ENCODE data around the gene CLPTM1.

GRCh38 chr19:45040059-45040771 is 85.0 kb downstream of the CLPTM1 start:
- TF ChIP-seq POLR2A (IDR thresholded peaks at IDR 0.05), result no peak
- TF ChIP-seq, protein P1, sequence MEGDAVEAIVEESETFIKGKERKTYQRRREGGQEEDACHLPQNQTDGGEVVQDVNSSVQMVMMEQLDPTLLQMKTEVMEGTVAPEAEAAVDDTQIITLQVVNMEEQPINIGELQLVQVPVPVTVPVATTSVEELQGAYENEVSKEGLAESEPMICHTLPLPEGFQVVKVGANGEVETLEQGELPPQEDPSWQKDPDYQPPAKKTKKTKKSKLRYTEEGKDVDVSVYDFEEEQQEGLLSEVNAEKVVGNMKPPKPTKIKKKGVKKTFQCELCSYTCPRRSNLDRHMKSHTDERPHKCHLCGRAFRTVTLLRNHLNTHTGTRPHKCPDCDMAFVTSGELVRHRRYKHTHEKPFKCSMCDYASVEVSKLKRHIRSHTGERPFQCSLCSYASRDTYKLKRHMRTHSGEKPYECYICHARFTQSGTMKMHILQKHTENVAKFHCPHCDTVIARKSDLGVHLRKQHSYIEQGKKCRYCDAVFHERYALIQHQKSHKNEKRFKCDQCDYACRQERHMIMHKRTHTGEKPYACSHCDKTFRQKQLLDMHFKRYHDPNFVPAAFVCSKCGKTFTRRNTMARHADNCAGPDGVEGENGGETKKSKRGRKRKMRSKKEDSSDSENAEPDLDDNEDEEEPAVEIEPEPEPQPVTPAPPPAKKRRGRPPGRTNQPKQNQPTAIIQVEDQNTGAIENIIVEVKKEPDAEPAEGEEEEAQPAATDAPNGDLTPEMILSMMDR (IDR thresholded peaks at IDR 0.05), result no peak
